AG10803 (cell line): ENCODE results near the gene OSBPL8.
"Not testable (repeated sequence)": the region's sequence is repeated elsewhere in the genome, so short reads cannot be mapped to it uniquely, and the experiment has no call there.

Source experiments
- DNase-seq: peaks from one replicate; pipeline ENCODE4 v3.0.0; 2010; ENCODE audit warnings: low read depth
- H3K4me3 ChIP-seq: 2 replicates; pipeline ENCODE4 v1.5.1; 2011; ENCODE audit warnings: mild to moderate bottlenecking, low read length, control low read depth
- CTCF ChIP-seq: conservative IDR thresholded peaks from 2 replicates; pipeline ENCODE4 v1.5.1; 2011; ENCODE audit warnings: mild to moderate bottlenecking, low read length, control low read depth, inconsistent platforms

The OSBPL8 gene

GRCh38 chr12:76374386-76375020 lies 185.1 kb downstream of the OSBPL8 start:
- no peak overlapping the region for H3K4me3 ChIP-seq
- peak; percentile 9 for DNase-seq
- TF ChIP-seq CTCF, result no peak

GRCh38 chr12:76368230-76368629 lies 191.3 kb downstream of the OSBPL8 start:
- no peak for TF ChIP-seq CTCF
- H3K4me3 ChIP-seq, result no peak overlapping the region
- DNase-seq, result no peak

GRCh38 chr12:76366163-76366562 lies 193.4 kb downstream of the OSBPL8 start:
- TF ChIP-seq CTCF, result no peak
- no peak overlapping the region for H3K4me3 ChIP-seq
- DNase-seq, result no peak

DNA sequence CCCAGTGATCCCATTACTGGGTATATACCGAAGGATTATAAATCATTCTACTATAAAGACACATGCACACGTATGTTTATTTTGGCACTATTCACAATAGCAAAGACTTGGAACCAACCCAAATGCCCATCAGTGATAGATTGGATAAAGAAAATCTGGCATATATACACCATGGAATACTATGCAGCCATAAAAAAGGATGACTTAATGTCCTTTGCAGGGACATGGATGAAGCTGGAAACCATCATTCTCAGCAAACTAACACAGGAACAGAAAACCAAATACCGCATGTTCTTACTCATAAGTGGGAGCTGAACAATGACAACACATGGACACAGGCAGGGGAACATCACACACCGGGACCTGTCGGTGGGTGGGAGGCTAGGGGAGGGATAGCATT lies 195.4 kb downstream of the OSBPL8 start:
- not testable (repeated sequence) for DNase-seq, H3K4me3 ChIP-seq

- DNase-seq, result no peak
- H3K4me3 ChIP-seq, result no peak overlapping the region
- no peak for TF ChIP-seq CTCF
These were observed 199.3 kb downstream of the OSBPL8 start for GRCh38 chr12:76360316-76360715.

- no peak for DNase-seq
- no peak for TF ChIP-seq CTCF
- no peak overlapping the region for H3K4me3 ChIP-seq
These were observed 203.5 kb downstream of the OSBPL8 start for GRCh38 chr12:76356071-76356470.

DNA sequence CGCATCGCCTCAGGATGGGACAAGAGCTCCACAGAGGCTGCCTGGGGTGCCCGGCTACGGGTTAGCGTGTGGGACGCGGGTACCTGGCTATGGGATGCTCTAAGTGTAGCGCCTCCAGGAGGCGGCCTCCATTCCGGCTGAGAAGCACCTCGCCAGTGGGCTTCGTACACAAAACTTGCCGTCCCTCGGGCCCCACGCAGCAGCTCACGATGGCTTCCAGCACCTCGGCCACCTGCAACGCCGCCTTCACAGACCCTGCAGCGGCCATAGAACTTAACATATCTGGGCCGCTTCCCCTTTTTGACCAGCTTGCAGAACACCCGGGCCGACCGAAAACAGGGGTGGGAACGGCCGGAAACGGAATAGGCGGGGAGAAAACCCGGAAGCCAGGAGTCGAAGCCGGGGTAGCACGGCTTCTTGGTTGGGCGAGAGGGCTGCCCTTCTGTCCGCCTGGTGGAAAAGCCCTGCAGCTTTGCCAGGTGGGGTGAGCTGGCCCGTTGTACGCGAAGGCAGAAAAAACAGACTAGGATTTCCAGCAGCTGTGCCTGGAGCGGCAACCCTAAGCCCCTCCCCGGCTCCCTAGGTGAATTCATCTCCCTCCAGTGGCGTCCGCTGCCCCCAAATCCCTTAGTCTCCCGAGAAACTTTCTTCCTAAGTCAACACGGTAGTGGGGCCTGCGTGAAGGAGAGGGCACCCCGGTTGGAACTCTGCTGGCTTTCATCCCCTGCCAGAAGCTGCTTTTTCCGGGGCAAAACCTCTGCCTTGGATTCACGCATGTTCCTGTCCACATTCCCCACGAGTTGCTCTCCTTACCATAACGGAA lies 211.3 kb downstream of the OSBPL8 start, which contains the start of gene BBS10:
Gene BBS10, minus strand, starts transcription at position 337 of the 823 bp plus-strand sequence. Its CDS starts 57 bp downstream, at position 280.
- peak; percentile 55 for TF ChIP-seq CTCF
- peak; percentile 89 for DNase-seq
- peak within 1 kb of the TSS; percentile 87 for H3K4me3 ChIP-seq
